Posterior vena cava (tissue), 2 donors: Measurements from ENCODE around the gene EVI5L. TPM values are rescaled to one million over a fixed set of nuclear protein-coding genes. Genes with fewer than 3 reads are reported as not detected.

Source experiments
- DNase-seq: peaks from one replicate; pipeline ENCODE4 v3.0.0-alpha.2; 2020; ENCODE audit warnings: low spot score
- intact Hi-C, 2 donors: fragments of 100-400 bp; cut with DNase I; formaldehyde crosslinking; loops; one replicate each; pipeline versions ENCODE4 v1.14.1 to v1.14.2; 2022 to 2023
- total RNA-seq, 2 donors: library from RNA; stranded (reverse); fragmentation: NEBNext Ultra II Directional; extraction: Animal tissue kit (Norgen Biotek cat#: 25700); gene quantifications; one replicate each; pipeline ENCODE4 v1.2.1, GENCODE V29; 2021
- donor health status: DM: yes; HTN: yes; CAD: no.
- donor health status: DM: yes; HTN: yes; CAD: no.

The EVI5L gene
- total RNA-seq, 2 donors from 2014 or later: 14.9 to 16.0 TPM

DNA sequence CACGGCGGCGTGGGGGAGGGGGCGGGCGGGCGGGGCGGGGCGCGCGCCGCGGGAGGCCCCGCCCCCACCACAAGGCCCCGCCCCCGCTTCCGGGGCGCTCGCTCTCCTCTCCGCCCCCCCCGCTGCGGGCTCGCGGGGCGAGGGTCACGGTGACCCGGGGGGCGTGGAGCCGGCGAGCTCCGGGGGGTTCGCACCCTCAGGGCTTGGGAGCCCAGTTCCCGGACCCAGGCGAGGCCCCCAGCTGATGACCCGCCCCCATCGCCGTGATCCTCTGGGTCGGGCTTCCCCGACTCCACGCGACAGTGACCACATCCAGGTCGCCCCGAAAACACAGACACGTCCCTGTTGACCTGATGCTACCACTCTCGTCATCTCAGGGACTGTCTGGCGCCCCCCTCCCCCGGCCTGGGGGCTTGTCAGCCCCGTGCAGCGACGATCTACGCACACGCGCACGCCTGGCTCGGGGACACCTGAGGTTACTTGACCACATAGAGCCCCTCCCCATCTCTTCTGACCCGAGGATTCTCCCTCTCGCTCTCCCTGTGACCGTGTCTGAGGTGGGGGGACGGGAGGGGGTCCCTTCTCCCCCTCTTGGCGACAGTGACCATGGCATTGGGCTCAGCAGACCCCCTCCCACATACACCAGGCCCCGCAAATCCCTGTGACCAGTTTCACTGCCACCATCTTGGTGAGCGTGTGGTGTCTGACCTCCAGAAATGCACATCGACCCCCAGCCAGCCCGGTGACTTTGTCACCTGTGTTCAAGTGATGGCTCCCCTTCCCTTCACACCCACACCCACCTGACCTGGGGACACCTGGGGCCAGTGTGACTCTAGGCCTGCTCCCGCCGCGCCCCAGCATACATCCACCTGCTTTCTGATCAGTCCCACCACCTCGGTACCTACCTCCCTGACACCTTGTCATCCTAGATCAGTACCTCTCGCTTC, 74.3 kb downstream of the EVI5L start:
- DNase-seq: no peak
- intact Hi-C loops: no loop called here

DNA sequence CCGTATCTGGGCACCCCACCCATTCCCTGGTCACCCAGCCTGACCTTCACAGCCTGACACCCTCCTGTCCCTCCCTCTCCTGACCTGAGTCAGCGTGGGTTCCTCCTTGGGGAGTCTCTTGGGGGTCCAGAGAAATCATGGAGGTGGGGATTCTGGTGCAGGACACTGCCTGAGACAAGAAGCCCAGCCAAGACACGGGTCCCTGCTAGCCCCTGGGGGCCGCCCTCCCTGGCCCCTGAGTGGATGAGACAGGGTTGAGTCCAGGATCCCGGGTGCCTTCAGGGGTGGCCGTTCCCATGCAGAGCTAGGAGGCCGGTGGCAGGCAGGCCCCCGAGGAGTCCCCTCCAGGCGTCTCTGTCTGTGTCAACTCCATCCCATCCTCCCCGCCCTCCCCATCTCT, 75.2 kb downstream of the EVI5L start:
- no peak for DNase-seq
- intact Hi-C loops: no loop called here

DNA sequence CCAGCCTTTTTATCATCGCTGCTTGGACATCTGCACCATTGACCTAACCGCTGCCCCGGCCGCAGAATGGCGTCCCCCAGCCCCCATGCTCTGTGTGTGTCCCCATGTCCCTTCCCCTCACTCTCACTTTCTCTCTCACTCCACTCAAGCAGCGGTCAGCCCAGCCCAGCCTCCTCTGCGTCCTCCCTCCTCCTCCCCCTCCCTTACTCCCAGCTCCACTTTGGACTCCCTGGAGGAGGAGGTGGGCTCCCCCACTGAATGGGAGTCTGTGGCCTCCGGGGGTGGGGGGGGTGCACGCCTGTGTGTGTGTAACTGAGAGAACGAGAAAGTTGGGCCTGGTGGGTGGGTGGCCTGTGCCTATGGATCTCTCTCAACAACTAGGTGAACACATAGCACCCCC, 75.8 kb downstream of the EVI5L start:
- no peak for DNase-seq

DNA sequence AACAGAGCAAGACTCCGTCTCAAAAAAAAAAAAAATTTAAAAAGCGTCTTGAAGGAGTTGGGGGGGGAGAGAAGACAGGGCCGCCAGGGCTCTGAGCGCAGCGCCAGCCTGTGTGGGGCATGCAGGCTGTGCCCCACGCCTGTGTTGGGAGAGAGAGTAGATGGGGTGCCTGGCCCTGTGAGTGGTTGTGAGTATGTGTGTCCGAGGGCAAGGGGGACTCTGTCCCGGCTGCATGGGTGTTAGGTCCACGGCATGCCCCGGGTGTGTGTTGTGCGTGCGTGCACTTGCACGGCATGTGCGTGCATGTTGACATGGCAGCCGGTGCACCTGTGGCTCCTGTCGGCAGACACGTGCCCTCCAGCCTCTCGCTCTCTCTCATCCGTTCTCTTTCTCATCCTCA, 77.1 kb downstream of the EVI5L start:
- intact Hi-C loops: no loop called here
- no peak for DNase-seq

More for the DNA sequence above, 75.8 kb downstream of the EVI5L start:
- intact Hi-C loops: no loop called here

DNA sequence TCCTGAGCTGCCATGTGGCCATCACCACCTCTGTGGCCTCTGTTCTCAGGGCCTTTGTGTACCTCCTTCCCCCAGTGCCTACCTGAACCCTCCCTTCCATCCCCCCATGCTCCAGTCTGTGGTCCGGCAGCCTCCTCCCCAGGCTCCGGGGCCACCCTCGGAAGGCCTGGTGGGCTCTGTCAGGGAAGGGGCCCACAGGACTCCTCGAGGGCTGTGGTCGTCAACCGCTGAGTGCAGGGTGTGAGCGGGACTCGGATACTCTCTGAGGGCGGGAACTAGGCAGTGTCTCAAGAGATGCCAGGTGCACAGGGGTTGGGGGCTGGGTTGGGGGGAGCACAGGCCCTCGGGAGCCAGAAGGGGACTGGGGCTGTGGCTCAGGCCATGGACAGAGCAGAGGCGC, 77.5 kb downstream of the EVI5L start:
- intact Hi-C loops: no loop called here

DNA sequence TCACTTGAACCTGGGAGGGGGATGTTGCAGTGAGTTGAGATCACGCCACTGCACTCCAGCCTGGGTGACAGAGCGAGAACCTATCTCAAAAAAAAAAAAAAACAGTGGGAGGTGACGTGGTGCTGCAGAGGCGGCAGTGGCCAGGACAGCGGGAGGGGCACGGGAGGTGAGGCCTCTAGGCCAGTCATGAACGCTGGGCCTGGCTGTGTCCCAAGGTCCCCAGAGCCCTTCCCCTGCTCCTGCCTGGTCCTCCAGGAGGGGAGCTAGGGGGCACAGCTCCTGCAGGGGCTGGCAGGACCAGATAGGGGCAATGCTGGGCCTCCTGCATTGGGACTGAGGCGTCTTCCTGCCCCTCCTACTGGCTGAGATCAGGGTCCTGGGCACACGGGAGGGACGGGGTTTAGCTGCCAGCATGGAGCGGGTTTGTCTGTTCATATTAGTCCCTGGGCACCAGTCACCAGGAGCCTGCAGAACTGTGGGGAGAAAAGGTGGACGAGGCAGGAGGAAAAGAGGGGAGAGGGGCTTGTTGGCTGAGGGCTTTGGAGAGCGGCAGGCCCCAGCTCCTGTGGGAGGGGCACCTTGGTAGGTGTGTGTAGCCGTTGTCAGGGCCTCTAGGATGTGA, 78.2 kb downstream of the EVI5L start:
- intact Hi-C loops: no loop called here
- DNase-seq: no peak

More for the DNA sequence above, 77.5 kb downstream of the EVI5L start:
- no peak for DNase-seq

DNA sequence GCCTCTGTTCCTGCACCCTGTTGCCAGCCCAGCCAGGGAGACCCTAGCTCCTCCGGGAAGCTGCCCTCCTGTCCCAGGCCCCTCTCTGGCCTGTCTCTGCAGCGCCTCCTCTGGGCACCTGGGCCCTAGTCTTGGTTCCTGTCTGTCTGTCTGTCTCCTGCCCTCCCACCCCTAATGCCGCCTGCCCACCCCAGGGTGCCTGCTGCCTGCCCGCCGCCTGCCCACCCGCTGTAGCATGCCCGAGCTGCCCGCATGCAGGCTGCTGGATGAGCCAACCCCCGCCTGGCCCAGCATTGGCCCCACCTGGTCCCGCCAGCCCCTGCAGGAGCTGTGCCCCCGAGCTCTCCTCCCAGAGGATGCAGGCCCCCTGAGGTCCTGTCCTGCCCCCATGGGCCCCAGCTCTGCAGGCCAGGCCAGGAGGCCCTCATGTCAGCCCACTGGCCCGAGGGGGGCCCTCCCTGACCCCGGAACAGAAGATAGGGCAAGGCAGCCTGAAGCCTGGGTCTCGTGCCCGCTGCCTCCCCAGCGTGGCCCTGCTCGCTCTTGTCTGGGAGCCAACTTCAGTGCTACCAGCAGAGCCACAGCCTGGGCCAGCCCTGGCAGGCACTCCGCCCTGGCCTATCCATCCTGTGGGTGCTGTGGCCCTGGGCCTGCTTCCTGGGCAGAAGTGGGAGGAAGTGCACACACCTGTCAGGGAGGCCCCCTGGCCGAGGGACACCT, 78.9 kb downstream of the EVI5L start:
- DNase-seq: no peak
- intact Hi-C loops: no loop called here

DNA sequence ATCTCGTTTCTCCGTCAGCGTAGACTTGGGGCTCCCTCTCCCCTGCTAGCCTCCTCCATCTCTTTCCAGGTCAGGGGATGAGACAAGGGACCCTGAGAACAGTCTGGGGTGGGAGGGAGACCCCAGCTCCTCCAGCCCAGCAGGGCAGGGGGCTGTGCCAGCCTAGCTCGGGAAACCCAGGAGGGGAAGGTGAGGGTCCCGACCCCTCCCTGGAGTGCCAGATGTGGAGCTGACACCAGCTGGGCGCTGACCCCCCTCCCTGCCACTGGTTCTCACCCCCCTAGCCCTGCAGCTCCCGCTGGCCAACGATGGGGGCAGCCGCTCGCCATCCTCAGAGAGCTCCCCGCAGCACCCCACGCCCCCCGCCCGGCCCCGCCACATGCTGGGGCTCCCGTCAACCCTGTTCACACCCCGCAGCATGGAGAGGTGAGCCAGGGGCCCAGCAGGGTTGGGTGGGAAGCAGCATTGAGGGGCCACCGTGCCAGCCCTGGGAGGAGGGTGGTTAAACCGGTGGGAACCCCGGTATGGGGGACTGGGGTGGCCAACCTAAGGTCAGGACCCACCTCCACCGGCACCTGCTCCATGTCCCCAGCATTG, 79.6 kb downstream of the EVI5L start:
- no peak for DNase-seq
- intact Hi-C loops: no loop called here

DNA sequence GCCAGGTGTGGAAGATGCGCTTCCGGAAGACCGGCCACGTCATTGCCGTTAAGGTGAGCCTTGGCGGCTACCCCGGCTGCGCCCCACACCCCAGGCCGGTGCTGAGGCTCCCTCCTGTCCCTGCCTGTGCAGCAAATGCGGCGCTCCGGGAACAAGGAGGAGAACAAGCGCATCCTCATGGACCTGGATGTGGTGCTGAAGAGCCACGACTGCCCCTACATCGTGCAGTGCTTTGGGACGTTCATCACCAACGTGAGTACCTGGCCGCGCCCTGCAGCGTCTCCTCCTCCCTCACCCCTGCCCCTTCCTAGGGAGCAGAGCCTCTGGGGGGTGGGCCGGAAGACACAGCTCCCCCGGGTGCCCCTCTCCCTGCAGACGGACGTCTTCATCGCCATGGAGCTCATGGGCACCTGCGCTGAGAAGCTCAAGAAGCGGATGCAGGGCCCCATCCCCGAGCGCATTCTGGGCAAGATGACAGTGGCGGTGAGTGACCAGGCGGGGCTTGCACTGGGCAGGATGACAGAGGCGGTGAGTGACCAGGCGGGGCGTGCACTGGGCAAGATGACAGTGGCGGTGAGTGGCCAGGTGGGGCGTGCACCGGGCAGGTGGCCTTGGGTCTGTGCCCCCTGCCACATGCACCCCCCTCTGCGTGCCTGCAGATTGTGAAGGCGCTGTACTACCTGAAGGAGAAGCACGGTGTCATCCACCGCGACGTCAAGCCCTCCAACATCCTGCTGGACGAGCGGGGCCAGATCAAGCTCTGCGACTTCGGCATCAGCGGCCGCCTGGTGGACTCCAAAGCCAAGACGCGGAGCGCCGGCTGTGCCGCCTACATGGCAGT, 80.5 kb downstream of the EVI5L start:
- intact Hi-C loops: no loop called here
- DNase-seq: no peak

DNA sequence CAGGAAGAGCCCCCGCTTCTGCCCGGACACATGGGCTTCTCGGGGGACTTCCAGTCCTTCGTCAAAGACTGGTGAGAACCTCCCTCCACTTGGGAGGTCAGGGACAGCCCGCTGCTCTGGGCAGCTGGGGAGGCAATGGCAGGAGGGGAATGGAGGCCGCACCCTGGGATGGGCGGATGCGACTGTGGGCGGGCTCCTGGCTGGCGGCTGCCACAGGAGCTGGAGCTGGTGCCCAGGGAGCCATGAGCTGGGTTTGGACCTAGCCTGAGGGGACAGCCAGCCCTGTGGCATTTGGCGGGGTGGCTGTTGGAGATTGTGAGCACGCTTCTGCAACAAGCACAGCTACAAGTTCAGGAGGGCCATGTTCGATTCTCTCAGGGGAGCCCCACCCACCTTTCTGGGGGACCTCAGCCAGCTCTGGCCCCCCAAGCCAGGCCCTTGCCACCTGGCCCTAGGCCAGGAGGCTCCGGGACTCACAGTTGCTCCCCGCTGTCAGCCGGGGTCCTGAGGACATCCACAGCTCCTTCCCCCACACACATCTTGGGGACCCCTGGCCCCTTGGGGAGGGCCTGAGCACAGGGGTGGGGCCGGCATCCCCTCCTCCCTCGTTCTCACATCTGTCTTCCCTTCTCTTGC, 81.6 kb downstream of the EVI5L start:
- no peak for DNase-seq
- intact Hi-C loops: no loop called here

DNA sequence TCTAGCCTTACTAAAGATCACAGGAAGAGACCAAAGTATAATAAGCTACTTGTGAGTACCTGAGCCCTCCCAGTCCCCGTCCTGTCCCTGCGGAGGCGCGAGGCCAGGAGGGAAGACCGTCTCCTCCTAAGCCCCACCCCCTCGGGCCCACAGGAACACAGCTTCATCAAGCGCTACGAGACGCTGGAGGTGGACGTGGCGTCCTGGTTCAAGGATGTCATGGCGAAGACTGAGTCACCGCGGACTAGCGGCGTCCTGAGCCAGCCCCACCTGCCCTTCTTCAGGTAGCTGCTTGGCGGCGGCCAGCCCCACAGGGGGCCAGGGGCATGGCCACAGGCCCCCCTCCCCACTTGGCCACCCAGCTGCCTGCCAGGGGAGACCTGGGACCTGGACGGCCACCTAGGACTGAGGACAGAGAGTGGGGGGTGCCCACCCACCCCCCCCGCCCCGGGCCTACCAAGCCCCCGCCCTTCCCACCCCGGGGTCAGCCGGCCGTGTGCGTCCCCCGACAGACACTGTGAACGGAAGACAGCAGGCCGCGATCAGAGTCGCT, 82.2 kb downstream of the EVI5L start:
- intact Hi-C loops: no loop called here
- DNase-seq: no peak

DNA sequence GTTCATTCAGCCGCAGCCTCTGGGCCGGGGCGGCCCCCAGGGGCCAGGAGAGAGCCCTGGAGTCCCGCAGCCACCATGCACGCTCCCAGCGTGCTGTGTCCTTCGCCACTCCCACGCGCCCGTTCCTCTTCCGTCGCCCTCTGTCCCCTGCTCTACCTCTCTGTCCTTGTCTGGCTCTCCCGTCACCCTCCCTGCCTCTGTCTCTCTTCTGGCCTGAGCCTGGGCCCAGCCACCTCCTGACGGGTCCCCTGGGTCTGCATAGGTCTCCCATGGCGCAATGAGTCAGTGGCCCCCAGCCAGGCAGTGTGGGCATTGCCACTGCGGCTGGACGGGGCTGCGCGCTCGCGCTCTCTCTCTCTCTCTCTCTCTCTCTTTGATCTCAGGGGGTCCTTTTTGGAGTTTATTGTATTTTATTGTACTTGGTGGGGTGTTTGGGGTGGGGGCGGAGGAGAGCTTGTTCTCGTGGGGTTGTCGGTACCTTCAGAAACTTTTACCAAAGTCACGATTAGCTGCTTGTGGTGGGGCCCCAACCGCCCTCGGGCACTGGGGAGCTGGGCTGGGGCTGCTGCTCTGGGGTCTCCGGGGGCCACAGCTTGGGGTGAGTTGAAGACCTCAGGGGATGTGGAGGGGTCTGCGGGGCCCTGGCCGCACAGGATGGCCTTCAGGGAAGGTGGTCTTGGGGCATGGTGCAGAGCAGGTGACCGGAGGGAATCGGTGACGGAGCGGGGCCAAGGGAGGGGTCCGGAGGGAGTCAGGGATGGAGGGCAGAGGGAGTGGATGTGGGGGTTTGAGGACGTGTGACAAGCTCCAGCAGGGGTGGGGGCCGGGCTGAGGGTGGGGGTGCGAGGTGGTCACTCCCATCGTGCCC, 82.9 kb downstream of the EVI5L start:
- intact Hi-C loops: no loop called here

DNA sequence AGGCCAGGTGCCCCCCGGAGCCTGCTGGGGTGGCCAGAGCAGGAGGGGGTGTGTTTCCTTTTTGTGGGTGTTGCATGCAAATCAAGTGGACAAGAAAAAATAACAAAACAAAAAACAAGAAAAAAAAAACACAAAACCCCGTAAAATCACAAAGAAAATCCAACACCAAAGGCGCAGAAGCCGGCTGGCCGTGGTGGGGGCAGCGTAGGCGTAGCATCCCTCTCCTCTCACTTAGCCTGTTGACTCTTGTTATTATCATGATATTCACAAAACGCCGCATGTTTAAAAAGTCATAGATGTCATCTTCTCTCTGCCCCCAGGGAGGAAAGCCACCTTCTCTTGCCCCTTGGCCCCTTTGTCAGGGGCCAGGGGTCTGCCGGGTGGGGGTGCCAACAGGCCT, 83.6 kb downstream of the EVI5L start:
- intact Hi-C loops: no loop called here
- DNase-seq: no peak

More for the DNA sequence above, 82.9 kb downstream of the EVI5L start:
- DNase-seq: no peak

DNA sequence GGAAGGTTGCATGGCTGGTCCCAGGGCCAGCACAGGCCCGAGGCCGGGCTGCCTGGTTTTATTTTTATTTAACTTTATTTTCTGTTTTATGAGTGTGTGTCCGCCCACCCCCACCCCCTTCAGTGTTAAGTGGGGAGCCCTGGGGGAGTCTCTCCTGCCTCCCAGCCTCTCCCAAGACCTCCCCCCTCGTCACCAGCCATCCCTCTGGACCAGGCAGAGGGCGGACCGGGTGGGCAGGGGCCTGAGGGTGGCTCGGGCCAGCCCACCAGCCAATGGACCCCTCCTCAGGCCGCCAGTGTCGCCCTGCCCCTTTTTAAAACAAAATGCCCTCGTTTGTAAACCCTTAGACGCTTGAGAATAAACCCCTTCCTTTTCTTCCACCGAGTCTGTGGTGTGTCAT, 84.1 kb downstream of the EVI5L start:
- DNase-seq: no peak
- intact Hi-C loops: no loop called here
